Gastrocnemius medialis (tissue), 4 donors: ENCODE results near the gene DNAJC11. TPM values are rescaled to one million over a fixed set of nuclear protein-coding genes. Genes with fewer than 3 reads are reported as not detected.
"Not testable (repeated sequence)": the region's sequence is repeated elsewhere in the genome, so short reads cannot be mapped to it uniquely, and the experiment has no call there.

Experiments used
- ATAC-seq, 2 donors: fragments of 150-250 bp; one replicate each; pipeline ENCODE4 v1.9.1; 2016
- DNase-seq, 2 donors: peaks; one replicate each; pipeline ENCODE4 v3.0.0-alpha.2; 2019
- H3K27ac ChIP-seq, 4 donors: fragments of 200-600 bp; sonication (generic); 1 replicate in 1 of 4; 2 replicates in 3 of 4; pipeline ENCODE4 v1.5.1; 2016 to 2018; ENCODE audit warnings: mild to moderate bottlenecking in 2 of 4, moderate library complexity in 1 of 4
- H3K27me3 ChIP-seq, 3 donors: fragments of 200-600 bp; sonication (generic) in 2 of 3; 1 replicate in 1 of 3; 2 replicates in 2 of 3; pipeline versions ENCODE4 v1.5.1 to v1.6.0; 2016 to 2019; ENCODE audit warnings: mild to moderate bottlenecking in 1 of 3, moderate library complexity in 1 of 3
- H3K36me3 ChIP-seq, 2 donors: fragments of 200-600 bp; sonication (generic) in 1 of 2; one replicate each; pipeline ENCODE4 v1.5.1; 2017 to 2018
- H3K4me1 ChIP-seq, 2 donors: fragments of 200-600 bp; sonication (generic) in 1 of 2; one replicate each; pipeline ENCODE4 v1.5.1; 2016 to 2017; ENCODE audit warnings: mild to moderate bottlenecking in 2 of 2
- H3K4me3 ChIP-seq, 4 donors: fragments of 200-600 bp; sonication (generic) in 3 of 4; 1 replicate in 1 of 4; 2 replicates in 3 of 4; pipeline ENCODE4 v1.5.1; 2016 to 2019; ENCODE audit warnings: mild to moderate bottlenecking in 2 of 4
- H3K9me3 ChIP-seq, 3 donors: fragments of 200-600 bp; sonication (generic) in 2 of 3; 1 replicate in 1 of 3; 2 replicates in 2 of 3; pipeline ENCODE4 v1.5.1; 2016 to 2019
- CTCF ChIP-seq, 5 experiments: fragments of 450-650 bp in 3 of 5; fragments of 200-600 bp in 2 of 5; sonication (generic) in 2 of 5; IDR thresholded peaks in 4 of 5; conservative IDR thresholded peaks in 1 of 5; 1 replicate in 4 of 5; 2 replicates in 1 of 5; pipeline ENCODE4 v1.5.1; 2016 to 2019; ENCODE audit warnings: antibody characterized with exemption in 5 of 5, mild to moderate bottlenecking in 3 of 5, moderate library complexity in 3 of 5
- POLR2A ChIP-seq, 2 donors: fragments of 450-650 bp; IDR thresholded peaks; one replicate each; pipeline ENCODE4 v1.6.1; 2017; ENCODE audit warnings: antibody characterized with exemption in 2 of 2, mild to moderate bottlenecking in 2 of 2, moderate library complexity in 2 of 2
- in situ Hi-C, 4 donors: fragments of 200-750 bp; cut with MboI; loops; one replicate each; pipeline versions ENCODE4 v1.15.0 to v1.8.0; 2017; ENCODE audit warnings: low sequenced_read_pairs in 4 of 4
- intact Hi-C: fragments of 100-400 bp; cut with DNase I; formaldehyde crosslinking; loops from one replicate; pipeline ENCODE4 v1.15.1; 2023; ENCODE audit warnings: low total_unique reads
- total RNA-seq, 4 donors: library from RNA; depleted of rRNA; stranded (reverse); fragments of >200 nt; gene quantifications; one replicate each; pipeline versions ENCODE4 v1.1.0 to v1.2.3, GENCODE V29; 2016

The DNAJC11 gene
- total RNA-seq, 4 donors from 2014 or later: 23.3 to 40.7 (median 30.8) TPM

GRCh38 chr1:6743189-6744101 lies 41.8 kb upstream of the DNAJC11 start:
- in situ Hi-C loops: no loop called here
- peak overlapping the region in 2 of 4 donors; percentile 15 to 20 for H3K4me3 ChIP-seq
- peak; percentile 99 for ATAC-seq
- intact Hi-C loops: loop anchor here (1.0 kb wide), 1 partner anchor 40 kb away; no protein-coding TSS in a partner anchor
- H3K27me3 ChIP-seq: no peaks in the 10 kb centered on the region
- no peaks in the 10 kb centered on the region for H3K36me3 ChIP-seq
- TF ChIP-seq CTCF (IDR thresholded peaks at IDR 0.05 in 4 of 5, conservative IDR thresholded peaks at IDR 0.05 in 1 of 5): no peak
- TF ChIP-seq POLR2A (IDR thresholded peaks at IDR 0.05): no peak
- peaks cover 11% of the 10 kb centered on the region in 2 donors for H3K4me1 ChIP-seq
- H3K27ac ChIP-seq: peak overlapping the region; percentile 55 to 87 (median 82)
- peak; percentile 44 to 68 for DNase-seq
- no peaks in the 10 kb centered on the region for H3K9me3 ChIP-seq

GRCh38 chr1:6742676-6743188 lies 41.1 kb upstream of the DNAJC11 start:
- ATAC-seq, DNase-seq, H3K36me3 ChIP-seq, H3K9me3 ChIP-seq, H3K27me3 ChIP-seq, intact Hi-C loops, in situ Hi-C loops, H3K4me3 ChIP-seq: not testable (repeated sequence)
- Histone ChIP-seq H3K4me1 (peaks cover 11% of the 10 kb centered on the region in 2 donors), H3K27ac (peak overlapping the region; percentile 55 to 87 (median 82))

- intact Hi-C loops (no loop called here), in situ Hi-C loops (no loop called here)
- no peaks in the 10 kb centered on the region for H3K9me3 ChIP-seq
- peaks cover 9 to 11% of the 10 kb centered on the region in 2 donors for H3K4me1 ChIP-seq
- H3K27me3 ChIP-seq: no peaks in the 10 kb centered on the region
- H3K4me3 ChIP-seq: no peak overlapping the region
- DNase-seq (no peak), ATAC-seq (no peak)
- H3K27ac ChIP-seq: no peak overlapping the region
- H3K36me3 ChIP-seq: no peaks in the 10 kb centered on the region
- TF ChIP-seq POLR2A (IDR thresholded peaks at IDR 0.05) (no peak), CTCF (IDR thresholded peaks at IDR 0.05 in 4 of 5, conservative IDR thresholded peaks at IDR 0.05 in 1 of 5) (no peak)
These were observed 37.5 kb upstream of the DNAJC11 start for GRCh38 chr1:6738987-6739676.

- ATAC-seq (no peak), DNase-seq (no peak)
- H3K27ac ChIP-seq: no peak overlapping the region
- no peak overlapping the region for H3K4me3 ChIP-seq
- no peaks in the 10 kb centered on the region for H3K36me3 ChIP-seq
- intact Hi-C loops (no loop called here), in situ Hi-C loops (no loop called here)
- no peak for TF ChIP-seq CTCF (IDR thresholded peaks at IDR 0.05 in 4 of 5, conservative IDR thresholded peaks at IDR 0.05 in 1 of 5)
- no peak for TF ChIP-seq POLR2A (IDR thresholded peaks at IDR 0.05)
- no peaks in the 10 kb centered on the region for H3K27me3 ChIP-seq
- no peaks in the 10 kb centered on the region for H3K4me1 ChIP-seq
- H3K9me3 ChIP-seq: no peaks in the 10 kb centered on the region
These were observed 31.3 kb upstream of the DNAJC11 start for GRCh38 chr1:6732942-6733341.

DNA sequence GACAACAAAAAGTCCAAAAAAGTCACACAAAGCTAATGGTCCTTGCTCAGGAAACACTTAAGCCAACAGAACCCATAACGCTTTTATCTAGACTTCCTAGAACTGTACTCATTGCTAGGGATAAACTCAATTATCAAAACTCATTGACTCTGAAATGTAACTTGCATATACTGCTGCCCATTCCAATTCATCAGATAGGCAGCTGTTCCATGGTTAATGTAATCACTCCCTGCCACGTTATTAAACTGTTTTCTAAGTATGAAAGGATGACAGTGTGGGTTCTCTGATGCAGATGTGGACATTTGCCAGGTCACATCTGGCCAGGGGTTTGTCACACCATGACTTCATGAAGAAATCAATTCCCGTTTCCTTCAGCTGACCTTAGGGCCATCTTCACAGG lies 30.3 kb upstream of the DNAJC11 start:
- TF ChIP-seq POLR2A (IDR thresholded peaks at IDR 0.05) (no peak), CTCF (IDR thresholded peaks at IDR 0.05 in 4 of 5, conservative IDR thresholded peaks at IDR 0.05 in 1 of 5) (no peak)
- Histone ChIP-seq H3K27me3 (no peaks in the 10 kb centered on the region), H3K36me3 (no peaks in the 10 kb centered on the region), H3K9me3 (no peaks in the 10 kb centered on the region), H3K4me3 (no peak overlapping the region), H3K4me1 (peaks cover 0 to 3% of the 10 kb centered on the region in 2 donors), H3K27ac (no peak overlapping the region)
- in situ Hi-C loops (no loop called here), intact Hi-C loops (no loop called here)
- DNase-seq: no peak
- ATAC-seq: no peak
